Posterior vena cava (tissue), 2 donors: ENCODE results near the gene SULT1A1. TPM values are rescaled to one million over a fixed set of nuclear protein-coding genes. Genes with fewer than 3 reads are reported as not detected.
"Not testable (repeated sequence)": the region's sequence is repeated elsewhere in the genome, so short reads cannot be mapped to it uniquely, and the experiment has no call there.

Source experiments
- DNase-seq: peaks from one replicate; pipeline ENCODE4 v3.0.0-alpha.2; 2020; ENCODE audit warnings: low spot score
- intact Hi-C, 2 donors: fragments of 100-400 bp; cut with DNase I; formaldehyde crosslinking; loops; one replicate each; pipeline versions ENCODE4 v1.14.1 to v1.14.2; 2022 to 2023
- total RNA-seq, 2 donors: library from RNA; stranded (reverse); fragmentation: NEBNext Ultra II Directional; extraction: Animal tissue kit (Norgen Biotek cat#: 25700); gene quantifications; one replicate each; pipeline ENCODE4 v1.2.1, GENCODE V29; 2021
- donor health status: DM: yes; HTN: yes; CAD: no.
- donor health status: DM: yes; HTN: yes; CAD: no.

The SULT1A1 gene
- total RNA-seq, 2 donors from 2014 or later, result 8.9 to 16.7 TPM

DNA sequence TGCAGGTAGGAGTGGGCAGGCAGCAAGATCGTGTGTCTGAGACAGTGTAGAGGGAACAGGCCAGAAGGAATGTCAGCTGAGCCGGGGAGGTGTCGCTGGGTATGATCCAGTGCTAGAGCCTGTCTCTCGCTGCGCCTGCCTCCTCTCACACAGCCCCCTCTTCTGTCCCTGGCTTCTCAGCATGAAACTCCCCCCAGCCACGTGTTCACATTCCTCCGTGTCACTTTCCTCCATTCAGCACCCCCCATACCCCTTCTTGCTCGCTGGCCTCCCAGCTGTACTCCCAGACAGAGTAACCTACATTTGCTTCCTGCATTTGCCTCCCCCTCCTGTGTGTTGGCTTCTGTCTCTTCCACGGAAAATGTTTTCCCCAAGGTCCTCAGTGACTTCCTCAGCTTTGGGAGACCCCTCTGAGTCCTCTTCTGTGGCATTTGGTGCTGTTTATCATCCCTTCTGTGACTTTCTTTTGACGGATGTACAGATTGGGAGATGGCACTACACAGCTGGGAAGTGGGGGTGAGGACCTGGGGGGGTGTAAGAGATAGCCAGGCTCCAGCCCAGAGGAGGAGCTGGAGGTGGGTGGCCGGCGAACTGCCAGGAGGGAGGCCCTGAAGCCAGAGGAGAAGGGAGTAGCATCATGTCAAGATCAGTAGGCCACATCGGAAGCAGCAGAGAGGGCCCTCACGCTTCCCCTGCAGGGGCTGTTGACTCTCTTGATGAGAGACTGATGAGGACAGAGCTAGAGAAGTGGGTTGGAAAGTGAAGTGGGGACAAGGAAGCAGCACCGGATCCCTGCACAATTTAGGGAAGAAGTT is 36.9 kb downstream of the SULT1A1 start:
- no peak for DNase-seq
- intact Hi-C loops, result no loop called here

DNA sequence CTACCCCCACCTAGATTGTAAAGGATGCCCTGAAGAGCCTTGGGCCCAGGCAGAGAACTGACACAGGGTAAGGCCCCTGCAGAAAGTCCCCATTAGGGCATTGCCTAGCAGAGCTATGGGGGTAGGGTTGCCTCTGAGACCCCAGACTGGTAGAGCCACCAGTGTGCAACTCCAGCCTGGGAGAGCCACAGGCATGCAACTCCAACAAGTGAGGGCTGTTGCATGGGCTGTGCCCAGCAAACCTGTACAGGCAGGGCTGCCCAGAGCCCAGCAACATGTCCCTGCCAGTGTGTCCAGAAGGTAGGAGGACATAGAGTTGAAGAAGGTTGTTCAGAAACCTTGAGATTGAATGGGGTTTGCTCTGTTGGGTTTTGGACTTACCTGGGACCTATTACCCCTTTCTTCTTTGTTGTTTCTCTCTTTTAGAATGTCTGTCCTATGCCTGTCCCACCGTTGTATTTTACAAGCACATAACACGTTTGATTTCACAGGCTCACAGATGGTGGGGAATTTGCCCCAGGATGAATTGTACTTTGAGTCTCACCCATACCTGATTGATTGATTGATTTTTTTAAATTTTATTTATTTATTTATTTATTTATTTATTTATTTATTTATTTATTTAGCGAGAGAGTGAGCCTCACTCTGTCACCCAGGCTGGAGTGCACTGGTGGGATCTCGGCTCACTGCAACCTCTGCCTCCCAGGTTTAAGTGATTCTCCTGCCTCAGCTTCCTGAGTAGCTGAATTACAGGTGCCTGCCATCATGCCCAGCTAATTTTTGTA is 39.7 kb downstream of the SULT1A1 start:
- intact Hi-C loops, result no loop called here
- DNase-seq, result peak; percentile 57

DNA sequence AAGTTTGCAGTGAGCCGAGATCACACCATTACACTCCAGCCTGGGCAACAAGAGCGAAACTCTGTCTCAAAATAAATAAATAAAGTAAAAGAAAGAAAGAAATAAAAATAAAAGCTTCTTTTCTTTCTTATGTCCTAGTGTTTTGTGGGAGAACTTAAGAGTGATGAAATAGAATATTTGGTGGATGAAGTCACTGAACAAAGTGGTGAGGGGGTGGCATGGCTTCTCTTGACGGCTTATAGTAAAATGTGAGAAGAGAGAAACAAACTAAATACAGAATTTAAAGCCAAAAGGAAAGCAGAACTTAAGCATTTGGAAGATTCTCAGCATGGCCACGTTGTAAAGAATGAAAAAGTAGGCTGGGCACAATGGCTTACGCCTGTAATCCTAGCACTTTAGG is 40.8 kb downstream of the SULT1A1 start:
- intact Hi-C loops, result no loop called here
- no peak for DNase-seq

DNA sequence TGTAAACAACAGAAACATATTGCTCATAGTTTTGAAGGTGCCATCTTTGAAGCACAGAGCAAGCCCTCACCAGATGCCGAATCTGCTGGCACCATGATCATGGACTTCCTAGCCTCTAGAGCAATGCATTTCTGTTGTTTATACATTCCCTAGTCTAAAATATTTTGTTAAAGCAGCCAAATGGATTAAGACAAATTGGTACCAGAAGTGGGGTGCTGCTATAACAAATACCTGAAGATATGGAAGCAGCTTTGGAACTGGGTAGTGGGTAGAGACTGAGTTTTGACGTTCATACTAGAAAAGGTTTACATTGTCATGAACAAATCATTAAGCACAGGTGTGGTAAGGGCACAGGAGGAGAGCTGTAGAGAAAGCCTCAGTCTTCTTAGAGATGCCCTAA is 42.6 kb downstream of the SULT1A1 start:
- intact Hi-C loops, result no loop called here
- DNase-seq, result no peak

DNA sequence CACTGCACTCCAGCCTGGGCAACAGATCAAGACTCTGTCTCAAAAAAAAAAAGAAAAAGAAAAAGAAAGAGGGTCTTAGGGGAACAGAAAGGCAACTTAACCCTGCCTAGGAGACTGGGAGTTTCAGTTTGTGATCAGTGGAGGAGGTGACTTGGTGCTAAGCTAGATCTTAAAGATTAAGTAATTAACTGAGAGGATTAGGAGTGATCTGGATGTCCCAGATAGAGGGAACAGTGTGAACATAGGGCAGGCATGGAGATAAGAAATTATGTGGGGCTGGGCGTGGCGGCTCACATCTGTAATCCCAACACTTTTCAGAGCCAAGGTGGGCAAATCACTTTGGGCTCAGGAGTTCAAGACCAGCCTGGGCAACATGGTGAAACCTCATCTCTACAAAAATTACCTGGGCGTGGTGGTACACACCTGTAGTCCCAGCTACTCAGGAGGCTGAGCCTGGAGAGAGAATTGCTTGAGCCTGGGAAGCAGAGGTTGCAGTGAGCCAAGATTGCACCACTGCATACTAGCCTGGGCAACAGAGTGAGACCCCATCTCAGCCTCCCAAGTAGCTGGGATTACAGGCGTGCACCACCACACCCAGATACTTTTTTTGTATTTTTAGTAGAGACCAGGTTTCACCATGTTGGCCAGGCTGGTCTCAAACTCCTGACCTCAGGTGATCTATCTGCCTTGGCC is 43.5 kb downstream of the SULT1A1 start:
- intact Hi-C loops, result not testable (repeated sequence)
- DNase-seq, result peak; percentile 2

DNA sequence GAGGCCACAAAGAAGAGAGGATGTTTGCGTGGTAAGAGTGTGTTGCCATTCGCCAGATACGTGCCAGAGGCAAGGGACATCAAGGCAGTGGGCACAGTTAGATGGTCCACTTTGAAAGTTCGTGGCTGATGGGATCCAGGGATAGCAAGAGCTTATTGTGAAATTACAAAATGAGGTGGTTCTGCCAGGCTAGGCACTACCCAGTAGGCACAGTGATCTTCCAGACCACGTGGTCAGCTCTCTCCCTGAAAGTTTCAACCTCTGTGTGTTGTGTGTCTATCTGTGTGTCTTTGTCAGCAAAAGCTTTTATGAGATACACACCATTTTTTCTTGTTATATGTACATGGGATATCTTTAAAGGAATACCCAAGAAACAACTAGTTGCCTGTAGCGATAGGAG is 46.6 kb downstream of the SULT1A1 start:
- intact Hi-C loops, result no loop called here
- peak; percentile 41 for DNase-seq

DNA sequence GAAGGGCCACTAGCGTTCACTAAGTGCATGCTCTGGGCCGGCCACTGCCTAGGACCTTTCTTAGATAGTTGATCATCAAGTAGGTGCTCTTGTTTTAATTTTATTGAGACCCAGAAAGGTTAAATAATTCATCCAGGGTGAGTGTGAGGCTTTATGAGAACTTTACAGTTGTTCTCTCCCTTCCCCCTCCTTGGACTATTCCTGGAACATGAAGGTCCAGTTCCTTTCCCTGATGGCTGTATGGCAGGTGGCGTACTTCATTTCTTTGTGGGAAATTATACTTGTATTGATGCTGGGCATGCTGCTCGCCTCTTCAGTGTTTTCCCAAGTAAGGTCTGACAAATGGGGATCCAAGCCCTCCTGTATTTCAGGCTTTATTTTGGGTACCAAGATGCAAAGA is 47.6 kb downstream of the SULT1A1 start:
- peak; percentile 11 for DNase-seq
- intact Hi-C loops, result no loop called here

DNA sequence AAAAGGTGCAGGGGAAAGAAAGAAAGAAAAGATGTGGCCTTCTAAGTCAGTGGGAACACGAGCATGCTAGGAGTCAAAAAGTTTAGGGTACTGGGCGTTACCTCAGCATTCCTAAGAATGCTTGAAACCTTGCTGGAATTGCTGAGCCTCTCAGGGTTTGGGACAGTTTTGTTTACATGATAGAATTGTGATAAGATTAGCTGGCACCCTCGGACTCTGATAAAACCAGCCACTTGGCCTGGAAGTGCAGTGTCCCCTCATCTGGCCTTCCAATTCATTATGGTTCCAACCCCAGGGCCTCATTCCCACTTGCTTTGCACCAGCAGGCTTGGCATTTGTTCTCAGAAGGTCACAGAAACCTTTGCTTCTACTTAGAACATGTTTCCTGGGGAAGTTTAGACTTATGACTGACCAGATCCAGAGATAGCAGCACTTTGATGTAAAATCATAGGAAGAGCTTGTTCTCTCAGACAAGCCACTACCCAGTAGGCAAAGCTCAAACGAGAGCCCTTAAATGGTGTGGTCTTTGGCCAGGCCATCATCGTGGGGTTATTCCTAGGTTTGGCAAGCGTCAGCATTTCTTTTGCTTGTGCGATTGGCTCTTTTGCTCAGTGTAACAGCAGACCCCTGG is 48.2 kb downstream of the SULT1A1 start:
- peak; percentile 29 for DNase-seq
- intact Hi-C loops, result no loop called here

DNA sequence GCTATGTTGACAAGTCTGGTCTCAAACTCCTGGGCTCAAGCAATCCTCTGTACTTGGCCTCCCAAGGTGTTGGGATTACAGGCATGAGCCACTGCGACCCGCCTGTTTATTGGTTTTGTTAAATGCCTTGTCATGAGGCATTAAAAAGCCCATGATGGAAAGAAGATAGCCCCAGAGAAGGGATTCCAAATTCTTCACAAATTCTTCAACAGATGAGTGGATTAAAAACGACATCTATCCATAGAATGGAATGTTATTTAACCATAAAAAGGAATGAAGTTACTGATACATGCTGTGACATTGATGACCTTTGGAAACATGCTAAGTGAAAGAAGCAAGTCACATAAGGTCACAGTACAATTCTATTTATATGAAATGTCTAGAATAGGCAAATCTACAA is 51.4 kb downstream of the SULT1A1 start:
- DNase-seq, result no peak
- intact Hi-C loops, result no loop called here

DNA sequence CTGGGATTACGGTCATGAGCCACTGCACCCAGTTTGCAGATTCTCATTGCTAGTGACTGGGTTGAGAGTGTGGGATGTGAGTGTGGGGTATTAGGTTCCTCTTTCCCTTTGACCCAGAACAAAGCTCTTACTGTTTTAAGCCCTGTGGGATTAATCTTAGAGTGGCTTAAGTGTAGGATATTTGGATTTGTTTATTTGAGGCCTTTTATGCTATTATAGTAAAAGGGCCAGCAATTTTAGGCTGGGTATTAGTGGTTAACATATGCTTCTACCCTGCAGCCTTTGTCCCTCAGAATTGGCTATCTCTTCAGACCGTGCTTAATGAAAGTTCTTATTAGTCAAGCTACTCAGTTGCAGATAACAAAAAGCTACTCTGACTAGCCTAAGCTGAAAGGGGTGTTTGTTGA is 52.9 kb downstream of the SULT1A1 start:
- intact Hi-C loops, result no loop called here
- DNase-seq, result no peak

DNA sequence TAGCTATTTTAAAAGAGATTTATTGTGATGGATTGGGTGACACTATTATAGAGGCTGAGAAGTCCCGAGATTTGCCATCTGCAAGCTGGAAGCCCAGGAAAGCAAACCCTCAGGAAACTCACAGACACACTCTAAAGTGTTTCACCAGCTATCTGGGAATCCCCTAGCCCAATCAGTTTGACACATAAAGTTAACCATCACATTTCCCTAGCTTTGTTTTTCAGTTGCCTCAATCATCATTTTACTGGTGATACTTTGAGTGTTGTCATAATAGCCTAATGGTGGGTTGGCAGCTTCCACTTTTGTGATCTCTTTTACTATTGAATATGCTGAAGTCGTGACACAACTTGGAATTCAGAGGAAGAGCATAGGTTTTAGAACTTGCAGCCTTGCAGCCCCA is 54.3 kb downstream of the SULT1A1 start:
- intact Hi-C loops, result no loop called here
- DNase-seq, result no peak

Other genes with a start within 250 kb of the SULT1A1 start
- gene NPIPB6, start 246.5 kb downstream of the SULT1A1 start, total RNA-seq, result 1 to 10 TPM; 1.5 to 3.4 TPM
- gene EIF3CL, start 206.2 kb downstream of the SULT1A1 start, total RNA-seq, result 10 to 100 TPM; 42.2 to 70.3 TPM
- gene NPIPB7, start 137.7 kb downstream of the SULT1A1 start, total RNA-seq, result not detected
- 10 to 100 TPM; 15.7 to 22.8 TPM for gene CLN3, start 118.0 kb downstream of the SULT1A1 start, total RNA-seq
- gene APOBR, start 115.4 kb downstream of the SULT1A1 start, total RNA-seq, result 1 to 10 TPM; 2.1 to 2.7 TPM
- not detected for gene IL27, start 103.2 kb downstream of the SULT1A1 start, total RNA-seq
- gene NUPR1, start 71.1 kb downstream of the SULT1A1 start, total RNA-seq, result 100 to 1,000 TPM in 1 of 2 donors, 10 to 100 TPM in 1; 95.3 to 159 TPM
- gene SGF29, start 56.1 kb downstream of the SULT1A1 start, total RNA-seq, result 10 to 100 TPM; 18.3 to 24.3 TPM
- 1 to 10 TPM in 1 of 2 donors, under 1 TPM in 1; 0.65 to 1.1 TPM for gene SULT1A2, start 13.0 kb downstream of the SULT1A1 start, total RNA-seq
- gene NPIPB8, start 28.0 kb upstream of the SULT1A1 start, total RNA-seq, result 1 to 10 TPM in 1 of 2 donors, not detected in 1; 1.2 TPM
- gene EIF3C, start 101.4 kb upstream of the SULT1A1 start, total RNA-seq, result 100 to 1,000 TPM; 295 to 494 TPM
- gene NPIPB9, start 141.7 kb upstream of the SULT1A1 start, total RNA-seq, result 1 to 10 TPM in 1 of 2 donors, under 1 TPM in 1; 0.29 to 3.8 TPM
- 10 to 100 TPM; 66.5 to 72.2 TPM for gene ATXN2L, start 213.0 kb upstream of the SULT1A1 start, total RNA-seq
- 10 to 100 TPM; 74.4 to 76.2 TPM for gene TUFM, start 236.3 kb upstream of the SULT1A1 start, total RNA-seq